BJ (cell line): ENCODE data around the gene PIPOX. TPM values are rescaled to one million over a fixed set of nuclear protein-coding genes. Genes with fewer than 3 reads are reported as not detected.

Experiments
- CTCF ChIA-PET: fragments of 350-600 bp; formaldehyde crosslinking; extraction: SDS; loops from one replicate; lab custom pipeline; 2021; ENCODE audit warnings: antibody characterized with exemption, inconsistent platforms; lab: Yijun Ruan, JAX
- POLR2A ChIA-PET: fragments of 300-600 bp; sonication (Branson Sonifier 250); formaldehyde crosslinking; extraction: SDS; loops from one replicate; lab custom pipeline; 2021; ENCODE audit warnings: antibody characterized with exemption; lab: Charles Lee
- DNase-seq: peaks from one replicate; pipeline ENCODE4 v3.0.0-alpha.2; 2011; ENCODE audit warnings: low read depth
- H3K27me3 ChIP-seq: 2 replicates; pipeline ENCODE4 v1.6.0; 2011; ENCODE audit warnings: low read length; ENCODE audit not compliant: control insufficient read depth, insufficient read depth
- H3K36me3 ChIP-seq: 2 replicates; pipeline ENCODE4 v1.5.1; 2011; ENCODE audit warnings: low read length; ENCODE audit not compliant: control insufficient read depth, insufficient read depth
- H3K4me3 ChIP-seq: 2 replicates; pipeline ENCODE4 v1.5.1; 2011; ENCODE audit warnings: low read depth, mild to moderate bottlenecking, control low read depth, low read length
- polyA plus RNA-seq: library from polyadenylated mRNA; depleted of rRNA; stranded (reverse); fragments of >200 nt; gene quantifications from 2 replicates; pipeline ENCODE4 v1.2.3, GENCODE V29; 2011
- TF ChIP-seq, protein P1 (sequence below): IDR thresholded peaks from 2 replicates; pipeline ENCODE4 v1.5.1; 2011; ENCODE audit warnings: low read depth, mild to moderate bottlenecking, control low read depth, inconsistent platforms, low read length, moderate library complexity; ENCODE audit not compliant: insufficient read depth

PIPOX gene
- polyA plus RNA-seq, 1 experiment: 1.1 TPM

DNA sequence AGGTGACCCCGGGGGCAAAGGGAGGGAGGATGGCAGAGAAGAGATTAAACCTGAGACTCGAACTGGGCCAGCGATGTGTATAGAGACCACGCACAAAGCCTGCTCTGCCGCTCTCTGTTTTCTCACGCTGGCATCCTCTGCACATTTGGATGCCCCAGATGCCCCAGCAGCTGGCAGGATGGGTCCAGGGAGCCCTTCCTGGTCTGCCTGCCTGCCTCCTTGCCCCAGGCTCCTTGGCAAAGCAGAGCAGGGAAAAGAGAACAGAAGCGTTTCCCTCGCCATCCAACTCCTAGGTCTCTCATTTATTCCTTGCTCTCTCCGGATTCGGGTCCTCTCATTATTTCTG is 5.2 kb upstream of the PIPOX start:
- Histone ChIP-seq H3K27me3 (peaks cover 26% of the 10 kb centered on the region), H3K4me3 (no peak overlapping the region), H3K36me3 (no peaks in the 10 kb centered on the region)
- TF ChIP-seq, protein P1, sequence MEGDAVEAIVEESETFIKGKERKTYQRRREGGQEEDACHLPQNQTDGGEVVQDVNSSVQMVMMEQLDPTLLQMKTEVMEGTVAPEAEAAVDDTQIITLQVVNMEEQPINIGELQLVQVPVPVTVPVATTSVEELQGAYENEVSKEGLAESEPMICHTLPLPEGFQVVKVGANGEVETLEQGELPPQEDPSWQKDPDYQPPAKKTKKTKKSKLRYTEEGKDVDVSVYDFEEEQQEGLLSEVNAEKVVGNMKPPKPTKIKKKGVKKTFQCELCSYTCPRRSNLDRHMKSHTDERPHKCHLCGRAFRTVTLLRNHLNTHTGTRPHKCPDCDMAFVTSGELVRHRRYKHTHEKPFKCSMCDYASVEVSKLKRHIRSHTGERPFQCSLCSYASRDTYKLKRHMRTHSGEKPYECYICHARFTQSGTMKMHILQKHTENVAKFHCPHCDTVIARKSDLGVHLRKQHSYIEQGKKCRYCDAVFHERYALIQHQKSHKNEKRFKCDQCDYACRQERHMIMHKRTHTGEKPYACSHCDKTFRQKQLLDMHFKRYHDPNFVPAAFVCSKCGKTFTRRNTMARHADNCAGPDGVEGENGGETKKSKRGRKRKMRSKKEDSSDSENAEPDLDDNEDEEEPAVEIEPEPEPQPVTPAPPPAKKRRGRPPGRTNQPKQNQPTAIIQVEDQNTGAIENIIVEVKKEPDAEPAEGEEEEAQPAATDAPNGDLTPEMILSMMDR: no peak
- no peak for DNase-seq
- POLR2A ChIA-PET: no interaction called here
- CTCF ChIA-PET: interaction anchor here (0.6 to 1.4 kb wide), 4 partner anchors 24 to 78 kb away, joined by 3 to 4 read pairs (median 3); no protein-coding TSS in a partner anchor

DNA sequence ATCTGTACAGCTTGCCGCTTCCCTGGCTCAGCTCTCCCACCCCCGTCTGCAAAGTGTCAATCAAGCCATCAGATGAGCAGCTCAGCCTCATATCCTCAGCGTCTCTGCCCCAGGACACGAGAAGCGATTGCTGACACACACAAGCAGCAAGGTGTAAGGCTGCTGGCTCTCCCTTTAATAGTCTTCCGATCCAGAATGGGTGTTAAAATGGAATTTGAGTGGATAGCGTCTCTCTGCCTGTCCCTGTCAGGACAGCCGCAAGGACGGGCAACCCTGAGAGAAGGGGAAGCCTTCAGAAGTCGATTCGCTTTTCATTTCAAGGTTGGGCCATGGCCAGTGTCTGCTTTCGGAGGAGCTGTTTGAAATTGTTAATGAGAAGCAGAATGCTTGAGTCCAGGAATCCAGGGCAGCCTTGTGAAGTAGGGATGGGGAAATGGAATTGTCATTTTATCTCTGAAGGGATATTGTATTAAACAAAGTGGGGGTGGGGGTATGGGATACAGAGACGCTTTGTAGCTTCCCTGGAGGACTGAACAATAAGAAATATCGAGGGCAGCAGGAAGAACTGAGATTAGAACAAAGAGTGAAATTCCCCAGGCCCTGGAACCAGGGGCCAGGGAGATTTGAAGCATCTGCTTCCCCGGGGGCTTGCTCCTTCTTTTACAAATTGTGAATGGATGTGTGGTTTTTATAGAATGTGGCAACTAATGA is 4.7 kb upstream of the PIPOX start:
- TF ChIP-seq, protein P1: no peak
- Histone ChIP-seq H3K27me3 (peaks cover 28% of the 10 kb centered on the region), H3K4me3 (no peak overlapping the region), H3K36me3 (no peaks in the 10 kb centered on the region)
- no peak for DNase-seq
- ChIA-PET CTCF (interaction anchor here (0.7 to 1.4 kb wide), 5 partner anchors 18 to 79 kb away, joined by 3 to 8 read pairs (median 4); no protein-coding TSS in a partner anchor), POLR2A (no interaction called here)

DNA sequence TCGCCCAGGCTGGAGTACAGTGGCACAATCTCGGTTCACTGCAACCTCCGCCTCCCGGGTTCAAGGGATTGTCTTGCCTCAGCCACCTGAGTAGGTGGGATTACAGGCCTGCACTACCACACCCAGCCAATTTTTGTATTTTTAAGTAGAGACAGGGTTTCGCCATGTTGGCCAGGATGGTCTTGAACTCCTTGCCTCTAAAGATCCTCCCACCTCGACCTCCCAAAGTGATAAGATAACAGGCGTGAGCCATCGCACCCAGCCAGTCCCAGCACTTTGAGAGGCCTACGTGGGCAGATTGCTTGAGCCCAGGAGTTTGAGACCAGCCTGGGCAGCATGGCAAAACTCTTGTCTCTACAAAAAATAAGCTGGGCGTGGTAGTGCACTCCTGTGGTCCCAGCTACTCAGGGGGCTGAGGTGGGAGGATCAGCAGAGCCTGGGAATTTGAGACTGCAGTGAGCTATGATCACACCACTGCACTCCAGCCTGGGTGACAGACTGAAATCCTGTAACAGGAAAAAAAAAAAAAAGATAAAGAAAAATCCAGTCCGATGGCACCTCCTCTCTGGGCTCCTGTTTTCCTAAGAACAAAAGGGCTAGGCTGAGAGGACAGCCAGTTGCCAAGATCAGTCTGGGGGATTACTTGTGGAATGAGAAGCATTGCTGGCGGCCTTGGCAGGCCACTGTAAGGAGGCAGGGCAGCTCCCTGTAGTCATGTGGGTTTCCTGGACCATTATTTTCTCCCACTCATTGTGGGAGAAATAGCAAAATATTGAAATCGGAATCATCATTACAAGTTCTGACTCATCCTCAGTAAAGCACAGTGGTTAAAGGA is 3.0 kb upstream of the PIPOX start:
- no peak for DNase-seq
- CTCF ChIA-PET: no interaction called here
- Histone ChIP-seq H3K36me3 (no peaks in the 10 kb centered on the region), H3K4me3 (no peak overlapping the region), H3K27me3 (peaks cover 26% of the 10 kb centered on the region)
- POLR2A ChIA-PET: no interaction called here
- TF ChIP-seq, protein P1: no peak

DNA sequence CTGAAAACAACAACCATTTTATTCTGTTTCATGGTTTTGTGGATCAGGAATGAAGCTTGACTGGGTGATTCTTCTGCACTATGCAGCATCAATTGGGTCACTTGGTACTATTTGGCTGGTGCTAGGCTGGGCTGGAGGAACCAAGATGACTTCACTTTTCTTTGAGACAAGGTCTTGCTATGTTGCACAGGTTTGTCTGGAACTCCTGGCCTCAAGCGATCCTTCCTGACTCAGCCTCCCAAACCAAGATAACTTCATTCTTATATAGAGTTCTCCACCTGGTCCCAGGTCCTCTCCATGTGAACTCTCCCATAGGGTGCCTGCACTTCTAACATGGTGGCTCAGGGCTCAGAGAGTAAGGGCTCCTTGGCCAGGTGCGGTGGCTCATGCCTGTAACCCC is 1.9 kb upstream of the PIPOX start:
- no peak overlapping the region for H3K4me3 ChIP-seq
- DNase-seq: no peak
- no peaks in the 10 kb centered on the region for H3K36me3 ChIP-seq
- peaks cover 27% of the 10 kb centered on the region for H3K27me3 ChIP-seq
- ChIA-PET CTCF (no interaction called here), POLR2A (interaction anchor here (0.6 kb wide), 1 partner anchor 889 kb away, joined by 4 read pairs; the partner anchor contains the start of gene SSH2)
- TF ChIP-seq, protein P1: no peak

DNA sequence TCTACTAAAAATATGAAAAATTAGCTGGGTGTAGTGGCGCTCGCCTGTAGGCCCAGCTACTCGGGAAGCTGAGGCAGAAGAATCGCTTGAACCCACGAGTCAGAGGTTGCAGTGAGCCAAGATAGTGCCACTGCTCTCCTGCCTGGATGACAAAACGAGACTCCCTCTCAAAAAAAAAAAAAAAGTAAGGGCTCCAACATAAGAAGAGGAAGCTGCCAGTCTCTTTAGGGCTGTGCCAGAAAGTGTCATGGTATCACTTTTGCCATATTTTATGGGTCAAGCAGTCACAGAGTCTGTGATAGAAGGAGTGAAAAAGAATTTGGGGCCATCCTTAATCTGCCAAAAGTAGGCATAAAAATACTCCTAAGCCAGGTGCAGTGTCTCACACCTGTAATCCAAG is 1.4 kb upstream of the PIPOX start:
- no peak for DNase-seq
- Histone ChIP-seq H3K27me3 (peaks cover 28% of the 10 kb centered on the region), H3K4me3 (no peak overlapping the region), H3K36me3 (no peaks in the 10 kb centered on the region)
- ChIA-PET CTCF (no interaction called here), POLR2A (no interaction called here)
- TF ChIP-seq, protein P1: no peak
